DOHH2 (cell line): ENCODE measurements around the gene SPTLC2.

Experiments
- EZH2phosphoT487 ChIP-seq: fragments of 200-600 bp; sonication (generic); IDR thresholded peaks from 2 replicates; pipeline ENCODE4 v1.6.1; 2017; ENCODE audit warnings: borderline replicate concordance, mild to moderate bottlenecking, antibody characterized with exemption, low read length, moderate library complexity, mixed read lengths
- TF ChIP-seq, protein P1 (sequence below): fragments of 200-600 bp; sonication (generic); IDR thresholded peaks from one replicate; pipeline ENCODE4 v1.5.1; 2014; ENCODE audit warnings: antibody characterized with exemption, mild to moderate bottlenecking, low read depth, low read length; ENCODE audit not compliant: poor library complexity, severe bottlenecking

DNA sequence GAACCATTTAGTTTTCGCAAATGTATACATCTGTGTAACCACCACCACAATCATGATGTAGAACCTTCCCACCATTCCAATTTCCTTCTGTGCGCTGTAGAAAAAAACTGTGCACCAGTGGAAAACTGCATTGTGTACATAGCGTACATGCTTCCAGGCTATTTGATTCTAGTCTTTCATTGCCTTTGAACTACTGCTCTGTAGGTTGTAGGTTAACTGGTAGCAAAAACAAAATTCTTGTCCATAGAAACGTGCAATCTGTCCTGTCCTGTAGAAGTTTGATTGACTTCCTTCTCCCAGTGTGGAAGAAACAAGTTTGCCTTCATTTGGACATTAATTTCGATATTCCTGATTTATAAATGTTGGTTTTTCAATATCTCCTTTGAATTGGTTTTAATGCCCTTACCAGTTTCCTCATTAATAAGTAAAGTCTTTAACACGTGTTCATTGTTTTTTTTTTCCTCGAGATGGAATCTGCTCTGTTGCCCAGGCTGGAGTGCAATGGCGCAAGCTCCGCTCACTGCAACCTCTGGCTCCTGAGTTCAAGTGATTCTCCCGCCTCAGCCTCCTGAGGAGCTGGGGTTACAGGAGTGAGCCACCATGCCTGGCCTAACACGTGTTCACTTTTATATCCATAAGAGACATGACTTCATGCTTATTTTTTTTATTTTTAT is 114.2 kb downstream of the SPTLC2 start:
- TF ChIP-seq, protein P1, sequence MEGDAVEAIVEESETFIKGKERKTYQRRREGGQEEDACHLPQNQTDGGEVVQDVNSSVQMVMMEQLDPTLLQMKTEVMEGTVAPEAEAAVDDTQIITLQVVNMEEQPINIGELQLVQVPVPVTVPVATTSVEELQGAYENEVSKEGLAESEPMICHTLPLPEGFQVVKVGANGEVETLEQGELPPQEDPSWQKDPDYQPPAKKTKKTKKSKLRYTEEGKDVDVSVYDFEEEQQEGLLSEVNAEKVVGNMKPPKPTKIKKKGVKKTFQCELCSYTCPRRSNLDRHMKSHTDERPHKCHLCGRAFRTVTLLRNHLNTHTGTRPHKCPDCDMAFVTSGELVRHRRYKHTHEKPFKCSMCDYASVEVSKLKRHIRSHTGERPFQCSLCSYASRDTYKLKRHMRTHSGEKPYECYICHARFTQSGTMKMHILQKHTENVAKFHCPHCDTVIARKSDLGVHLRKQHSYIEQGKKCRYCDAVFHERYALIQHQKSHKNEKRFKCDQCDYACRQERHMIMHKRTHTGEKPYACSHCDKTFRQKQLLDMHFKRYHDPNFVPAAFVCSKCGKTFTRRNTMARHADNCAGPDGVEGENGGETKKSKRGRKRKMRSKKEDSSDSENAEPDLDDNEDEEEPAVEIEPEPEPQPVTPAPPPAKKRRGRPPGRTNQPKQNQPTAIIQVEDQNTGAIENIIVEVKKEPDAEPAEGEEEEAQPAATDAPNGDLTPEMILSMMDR, result no peak
- no peak for TF ChIP-seq EZH2phosphoT487
